Esophagus muscularis mucosa (tissue), 2 donors: ENCODE measurements around the gene SORBS1.

Experiments
- EP300 ChIP-seq: sonication (generic); formaldehyde crosslinking; IDR thresholded peaks from one replicate; pipeline ENCODE4 v1.6.1; 2017; ENCODE audit warnings: antibody characterized with exemption
- POLR2A ChIP-seq: fragments of 450-650 bp; IDR thresholded peaks from one replicate; pipeline ENCODE4 v1.6.1; 2017; ENCODE audit warnings: antibody characterized with exemption, moderate library complexity, mild to moderate bottlenecking, low read depth

DNA sequence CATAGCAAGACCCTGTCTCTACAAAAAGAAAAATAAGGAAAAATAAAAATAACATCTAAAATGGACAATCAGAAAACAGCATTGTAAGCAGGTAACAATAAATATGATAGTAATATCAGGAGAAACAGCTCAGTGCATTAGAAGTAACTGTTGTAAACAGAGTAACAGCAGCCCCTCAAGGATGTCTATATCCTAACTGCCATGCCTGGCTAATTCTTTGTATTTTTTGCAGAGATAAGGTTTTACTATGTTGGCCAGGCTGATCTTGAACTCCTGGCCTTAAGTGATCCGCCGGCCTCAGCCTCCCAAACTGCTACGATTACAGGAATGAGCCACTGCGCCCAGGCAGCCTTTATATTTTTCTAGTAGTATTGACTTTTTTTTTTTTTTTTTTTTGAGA, 7.5 kb downstream of the SORBS1 start:
- TF ChIP-seq POLR2A (no peak), EP300 (no peak)
